Progenitor cell of endocrine pancreas (in vitro differentiated cells): ENCODE measurements around the gene WAC. TPM values are rescaled to one million over a fixed set of nuclear protein-coding genes. Genes with fewer than 3 reads are reported as not detected.

Source experiments
- DNase-seq: peaks from one replicate; pipeline ENCODE4 v3.0.0; 2021; ENCODE audit warnings: low spot score; ENCODE audit not compliant: unreplicated experiment
- H3K27ac Mint-ChIP-seq: 2 replicates; pipeline ENCODE4 v1.8.0; 2021; ENCODE audit warnings: mild to moderate bottlenecking, moderate library complexity, mixed read lengths
- H3K27me3 Mint-ChIP-seq: 2 replicates; pipeline ENCODE4 v1.8.0; 2021; ENCODE audit warnings: mixed read lengths
- H3K36me3 Mint-ChIP-seq: 2 replicates; pipeline ENCODE4 v1.8.0; 2022; ENCODE audit warnings: mixed read lengths; ENCODE audit not compliant: insufficient read depth
- H3K4me1 Mint-ChIP-seq: 2 replicates; pipeline ENCODE4 v1.8.0; 2021; ENCODE audit warnings: low read depth, mixed read lengths
- H3K4me3 Mint-ChIP-seq: 2 replicates; pipeline ENCODE4 v1.8.0; 2021; ENCODE audit warnings: low read depth, mild to moderate bottlenecking, moderate library complexity, mixed read lengths
- H3K9me3 Mint-ChIP-seq: 2 replicates; pipeline ENCODE4 v1.8.0; 2021; ENCODE audit warnings: low read depth, mixed read lengths
- CTCF ChIP-seq: fragments of 200-600 bp; sonication (generic); IDR thresholded peaks from one replicate; pipeline ENCODE4 v1.5.0; 2021; ENCODE audit warnings: antibody characterized with exemption, mild to moderate bottlenecking; ENCODE audit not compliant: unreplicated experiment
- total RNA-seq: library from RNA; stranded (reverse); gene quantifications from 2 replicates; pipeline ENCODE4 v1.2.1, GENCODE V29; 2021

WAC gene
- total RNA-seq, 1 donor from 2014 or later = 140 TPM

GRCh38 chr10:28586176-28586575, 53.3 kb downstream of the WAC start:
- no peaks in the 10 kb centered on the region for H3K27me3 Mint-ChIP-seq
- no peak overlapping the region for H3K4me3 Mint-ChIP-seq
- H3K27ac Mint-ChIP-seq = no peak overlapping the region
- DNase-seq = no peak
- no peaks in the 10 kb centered on the region for H3K9me3 Mint-ChIP-seq
- H3K4me1 Mint-ChIP-seq = peaks cover 22% of the 10 kb centered on the region
- peaks cover 23% of the 10 kb centered on the region for H3K36me3 Mint-ChIP-seq
- TF ChIP-seq CTCF = no peak

- H3K9me3 Mint-ChIP-seq = no peaks in the 10 kb centered on the region
- peaks cover 32% of the 10 kb centered on the region for H3K36me3 Mint-ChIP-seq
- H3K4me3 Mint-ChIP-seq = no peak overlapping the region
- peak overlapping the region; percentile 53 for H3K27ac Mint-ChIP-seq
- no peak for TF ChIP-seq CTCF
- H3K27me3 Mint-ChIP-seq = no peaks in the 10 kb centered on the region
- DNase-seq = no peak
- H3K4me1 Mint-ChIP-seq = peaks cover 18% of the 10 kb centered on the region
These were observed 54.5 kb downstream of the WAC start for GRCh38 chr10:28587270-28587969.

- Mint-ChIP-seq H3K27ac (peak overlapping the region; percentile 18), H3K9me3 (no peaks in the 10 kb centered on the region), H3K36me3 (peaks cover 35% of the 10 kb centered on the region), H3K27me3 (no peaks in the 10 kb centered on the region), H3K4me3 (no peak overlapping the region), H3K4me1 (peaks cover 20% of the 10 kb centered on the region)
- DNase-seq = no peak
- TF ChIP-seq CTCF = no peak
These were observed 55.0 kb downstream of the WAC start for GRCh38 chr10:28587970-28588290.

GRCh38 chr10:28592953-28593352, 60.0 kb downstream of the WAC start:
- peak overlapping the region; percentile 89 for H3K27ac Mint-ChIP-seq

GRCh38 chr10:28593811-28594210, 60.9 kb downstream of the WAC start:
- Mint-ChIP-seq H3K27ac (no peak overlapping the region), H3K4me3 (no peak overlapping the region), H3K36me3 (peaks cover 35% of the 10 kb centered on the region), H3K9me3 (no peaks in the 10 kb centered on the region), H3K27me3 (no peaks in the 10 kb centered on the region), H3K4me1 (peaks cover 11% of the 10 kb centered on the region)
- no peak for DNase-seq
- no peak for TF ChIP-seq CTCF

More at GRCh38 chr10:28592953-28593352, 60.0 kb downstream of the WAC start:
- no peak for DNase-seq
- no peak for TF ChIP-seq CTCF
- Mint-ChIP-seq H3K36me3 (peaks cover 35% of the 10 kb centered on the region), H3K9me3 (no peaks in the 10 kb centered on the region), H3K27me3 (no peaks in the 10 kb centered on the region), H3K4me1 (peaks cover 9% of the 10 kb centered on the region), H3K4me3 (no peak overlapping the region)
